RWPE1 (cell line): ENCODE results near the gene PKD1L1.
"Not testable (repeated sequence)": the region's sequence is repeated elsewhere in the genome, so short reads cannot be mapped to it uniquely, and the experiment has no call there.

Source experiments
- CTCF ChIA-PET: fragments of 350-600 bp; sonication (Branson Sonifier 250); formaldehyde crosslinking; extraction: SDS; loops from one replicate; lab custom pipeline; 2021; lab: Yijun Ruan, JAX
- POLR2A ChIA-PET: fragments of 400-600 bp; formaldehyde crosslinking; extraction: SDS; loops from one replicate; lab custom pipeline; 2020; ENCODE audit warnings: antibody characterized with exemption; ENCODE audit not compliant: low non-redundant PET; lab: Yijun Ruan, JAX
- DNase-seq: peaks from one replicate; pipeline ENCODE4 v3.0.0; 2012; ENCODE audit warnings: low spot score
- H3K27ac ChIP-seq: fragments of 450-650 bp; 2 replicates; pipeline ENCODE4 v1.5.1; 2017
- TF ChIP-seq, protein P1 (sequence below): fragments of 450-650 bp; conservative IDR thresholded peaks from 2 replicates; pipeline ENCODE4 v1.5.1; 2017; ENCODE audit warnings: low read depth, mild to moderate bottlenecking

PKD1L1 gene

GRCh38 chr7:47795631-47796030, 152.6 kb downstream of the PKD1L1 start:
- CTCF ChIA-PET: interaction anchor here (0.9 kb wide), 1 partner anchor 20 kb away, joined by 3 read pairs; no protein-coding TSS in a partner anchor
- TF ChIP-seq, protein P1, sequence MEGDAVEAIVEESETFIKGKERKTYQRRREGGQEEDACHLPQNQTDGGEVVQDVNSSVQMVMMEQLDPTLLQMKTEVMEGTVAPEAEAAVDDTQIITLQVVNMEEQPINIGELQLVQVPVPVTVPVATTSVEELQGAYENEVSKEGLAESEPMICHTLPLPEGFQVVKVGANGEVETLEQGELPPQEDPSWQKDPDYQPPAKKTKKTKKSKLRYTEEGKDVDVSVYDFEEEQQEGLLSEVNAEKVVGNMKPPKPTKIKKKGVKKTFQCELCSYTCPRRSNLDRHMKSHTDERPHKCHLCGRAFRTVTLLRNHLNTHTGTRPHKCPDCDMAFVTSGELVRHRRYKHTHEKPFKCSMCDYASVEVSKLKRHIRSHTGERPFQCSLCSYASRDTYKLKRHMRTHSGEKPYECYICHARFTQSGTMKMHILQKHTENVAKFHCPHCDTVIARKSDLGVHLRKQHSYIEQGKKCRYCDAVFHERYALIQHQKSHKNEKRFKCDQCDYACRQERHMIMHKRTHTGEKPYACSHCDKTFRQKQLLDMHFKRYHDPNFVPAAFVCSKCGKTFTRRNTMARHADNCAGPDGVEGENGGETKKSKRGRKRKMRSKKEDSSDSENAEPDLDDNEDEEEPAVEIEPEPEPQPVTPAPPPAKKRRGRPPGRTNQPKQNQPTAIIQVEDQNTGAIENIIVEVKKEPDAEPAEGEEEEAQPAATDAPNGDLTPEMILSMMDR: no peak
- DNase-seq: no peak
- POLR2A ChIA-PET: no interaction called here
- no peak overlapping the region for H3K27ac ChIP-seq

- CTCF ChIA-PET: interaction anchor here (0.9 kb wide), 1 partner anchor 20 kb away, joined by 3 read pairs; no protein-coding TSS in a partner anchor
These were observed 153.1 kb downstream of the PKD1L1 start for GRCh38 chr7:47795126-47795525.

DNA sequence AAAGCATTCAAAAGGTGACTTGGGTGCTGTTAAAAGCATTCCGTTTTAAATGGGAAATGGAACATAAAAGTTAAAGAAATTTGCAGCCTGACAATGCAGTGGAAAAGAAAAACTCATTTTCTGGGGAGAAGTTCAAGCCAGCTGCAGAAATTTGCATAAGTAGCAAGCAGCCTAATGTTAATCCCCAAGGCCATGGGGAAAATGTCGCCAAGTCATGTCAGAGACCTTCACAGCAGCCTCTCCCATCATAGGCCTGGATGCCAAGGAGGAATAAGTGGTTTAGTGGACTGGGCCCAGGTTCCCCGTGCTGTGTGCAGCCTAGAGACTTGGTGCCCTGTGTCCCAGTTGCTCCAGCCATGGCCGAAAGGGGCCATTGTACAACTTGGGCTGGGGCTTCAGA, 154.2 kb downstream of the PKD1L1 start:
- H3K27ac ChIP-seq: no peak overlapping the region
- DNase-seq: no peak
- CTCF ChIA-PET: no interaction called here
- POLR2A ChIA-PET: no interaction called here
- TF ChIP-seq, protein P1: no peak

More at GRCh38 chr7:47795126-47795525, 153.1 kb downstream of the PKD1L1 start:
- DNase-seq, H3K27ac ChIP-seq, POLR2A ChIA-PET: not testable (repeated sequence)

DNA sequence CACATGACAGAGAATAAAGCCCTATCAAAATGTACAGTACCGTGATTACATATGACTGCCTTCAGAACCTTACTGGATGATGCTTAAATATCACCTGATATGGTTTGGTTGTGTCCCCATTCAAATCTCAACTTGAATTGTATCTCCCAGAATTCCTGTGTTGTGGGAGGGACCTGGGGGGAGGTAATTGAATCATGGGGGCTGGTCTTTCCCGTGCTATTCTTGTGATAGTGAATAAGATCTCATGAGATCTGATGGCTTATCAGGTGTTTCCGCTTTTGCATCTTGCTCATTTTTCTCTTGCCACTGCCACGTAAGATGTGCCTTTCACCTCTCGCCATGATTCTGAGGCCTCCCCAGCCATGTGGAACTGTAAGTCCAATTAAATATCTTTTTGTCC, 155.1 kb downstream of the PKD1L1 start:
- CTCF ChIA-PET, POLR2A ChIA-PET, H3K27ac ChIP-seq, DNase-seq: not testable (repeated sequence)

GRCh38 chr7:47792521-47793121, 155.6 kb downstream of the PKD1L1 start:
- ChIA-PET POLR2A (no interaction called here), CTCF (interaction anchor here (0.7 to 0.8 kb wide), 2 partner anchors 13 to 16 kb away, joined by 3 read pairs; no protein-coding TSS in a partner anchor)
- peak; percentile 38 for DNase-seq
- H3K27ac ChIP-seq: no peak overlapping the region
- TF ChIP-seq, protein P1: no peak; the same call in 1 of the 2 replicates

- no peak overlapping the region for H3K27ac ChIP-seq
- DNase-seq: no peak
- TF ChIP-seq, protein P1: no peak
- ChIA-PET POLR2A (no interaction called here), CTCF (interaction anchor here (0.6 to 0.8 kb wide), 3 partner anchors 14 to 1506 kb away, joined by 3 read pairs; no protein-coding TSS in a partner anchor)
These were observed 156.6 kb downstream of the PKD1L1 start for GRCh38 chr7:47791682-47792081.

DNA sequence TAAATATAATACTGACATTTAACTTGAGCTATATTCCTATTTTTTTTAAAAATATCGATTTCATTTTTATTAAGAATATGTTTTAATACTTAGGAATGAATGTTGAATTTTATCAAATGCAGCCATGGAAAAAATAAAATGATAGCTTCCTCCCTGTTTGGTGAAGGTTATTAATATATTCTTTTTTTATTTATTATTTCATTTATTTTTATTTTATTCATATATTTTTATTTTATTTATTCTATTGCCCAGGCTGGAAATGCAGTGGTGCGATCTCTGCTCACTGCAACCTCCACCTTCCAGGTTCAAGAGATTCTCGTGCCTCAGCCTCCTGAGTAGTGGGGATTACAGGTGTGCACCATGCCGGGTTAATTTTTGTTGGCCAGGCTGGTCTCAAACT, 160.2 kb downstream of the PKD1L1 start:
- DNase-seq: no peak
- ChIA-PET CTCF (no interaction called here), POLR2A (no interaction called here)
- TF ChIP-seq, protein P1: no peak
- H3K27ac ChIP-seq: peak overlapping the region; percentile 98
